Stimulated activated CD4-positive, alpha-beta T cell treated with anti-CD3 and anti-CD28 coated beads, Interleukin-4, amount 100 ng/mL, for 1 hour (primary cell): ENCODE data around the gene RAB26.
"Not testable (repeated sequence)": the region's sequence is repeated elsewhere in the genome, so short reads cannot be mapped to it uniquely, and the experiment has no call there.

Experiments used
- DNase-seq: peaks from one replicate; pipeline ENCODE4 v3.0.0-alpha.2; 2020

The RAB26 gene

GRCh38 chr16:2147981-2148671 is at the start of gene RAB26:
RAB26 (plus strand) TSS chr16:2148625; CDS start chr16:2148784, 159 bp downstream.
- DNase-seq, result peak; percentile 59

GRCh38 chr16:2101581-2101980 is 46.8 kb upstream of the RAB26 start:
- DNase-seq, result not testable (repeated sequence)

DNA sequence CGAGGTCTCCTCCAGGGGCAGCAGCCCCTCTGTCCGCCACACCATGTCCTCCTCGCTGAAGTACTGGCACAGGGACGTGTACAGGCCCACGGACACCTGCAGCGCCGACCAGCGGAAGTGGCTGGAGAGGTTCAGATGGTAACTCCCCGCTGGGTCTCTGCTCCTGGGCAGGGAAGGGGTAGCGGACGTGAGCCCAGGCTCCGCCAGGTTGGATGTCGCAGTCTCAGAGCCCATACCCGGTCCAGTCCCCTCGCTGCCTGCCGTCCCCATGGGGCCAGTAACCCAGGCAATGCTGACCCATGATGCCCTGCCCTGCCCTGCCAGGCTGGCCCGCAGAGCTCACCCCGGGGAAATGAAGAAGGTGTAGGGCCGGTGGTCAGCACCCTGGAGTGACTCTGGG is 46.0 kb upstream of the RAB26 start:
- no peak for DNase-seq

GRCh38 chr16:2104464-2104863 is 44.0 kb upstream of the RAB26 start:
- not testable (repeated sequence) for DNase-seq

GRCh38 chr16:2105291-2105690 is 43.1 kb upstream of the RAB26 start:
- DNase-seq, result not testable (repeated sequence)

DNA sequence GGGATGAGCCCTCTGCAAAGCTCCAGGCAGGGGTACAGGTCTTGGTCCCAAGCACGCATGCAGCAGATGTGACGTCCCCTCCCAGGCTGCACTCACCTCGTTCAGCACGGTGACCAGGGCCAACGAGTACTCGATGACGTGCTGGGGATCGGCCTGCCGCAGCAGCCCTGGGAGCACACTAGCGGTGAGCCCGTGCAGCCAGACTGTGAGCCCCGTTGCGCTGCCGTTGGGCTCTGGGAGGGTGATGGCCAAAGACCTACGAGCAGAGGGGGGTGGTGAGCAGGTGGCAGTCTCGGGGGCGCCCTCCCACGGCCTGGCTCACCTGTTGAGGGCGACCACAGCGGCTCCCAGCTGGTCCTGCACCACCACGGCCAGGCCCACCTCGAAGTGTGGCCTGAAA is 42.7 kb upstream of the RAB26 start:
- not testable (repeated sequence) for DNase-seq

GRCh38 chr16:2106211-2106610 is 42.2 kb upstream of the RAB26 start:
- DNase-seq, result not testable (repeated sequence)

GRCh38 chr16:2107121-2107790 is 41.2 kb upstream of the RAB26 start:
- not testable (repeated sequence) for DNase-seq

DNA sequence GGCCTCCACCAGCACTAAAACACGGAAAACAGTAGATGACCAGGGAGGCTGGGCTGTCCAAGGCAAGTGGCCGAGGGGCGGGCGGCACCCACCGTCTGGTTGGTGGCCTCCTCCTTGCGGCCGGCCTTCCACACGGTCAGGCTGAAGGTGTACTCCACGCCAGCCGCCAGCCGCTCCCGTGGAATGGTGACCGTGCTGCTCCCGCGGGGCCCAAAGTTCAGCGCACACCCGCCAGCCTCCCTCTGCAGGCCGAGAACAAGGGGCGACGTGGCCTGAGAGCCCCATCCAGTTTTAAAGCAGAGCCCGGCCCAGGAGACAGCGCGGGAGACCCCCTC is 40.7 kb upstream of the RAB26 start:
- not testable (repeated sequence) for DNase-seq

GRCh38 chr16:2108446-2109270 is 39.8 kb upstream of the RAB26 start:
- DNase-seq, result not testable (repeated sequence)

- DNase-seq, result not testable (repeated sequence)
These were observed 39.2 kb upstream of the RAB26 start for GRCh38 chr16:2109271-2109580.

DNA sequence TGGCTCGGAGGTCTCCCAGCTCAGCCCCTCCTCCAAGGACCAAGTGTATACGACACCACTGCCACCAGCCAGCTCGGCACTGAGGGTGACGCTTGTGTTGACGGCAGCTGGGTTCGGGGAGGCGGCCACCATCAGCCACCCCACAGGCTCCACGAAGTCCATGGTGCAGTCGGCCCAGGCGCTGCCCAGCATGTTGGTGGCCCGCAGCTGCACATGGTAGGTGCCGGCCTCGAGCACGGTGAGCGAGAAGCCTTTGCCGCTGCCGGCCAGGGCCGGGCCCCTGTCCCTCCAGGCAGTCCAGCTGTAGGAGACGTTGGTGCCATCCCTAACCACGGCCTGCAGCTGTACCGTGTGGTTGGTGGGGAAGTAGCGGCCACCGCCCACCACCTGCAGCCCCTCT is 38.6 kb upstream of the RAB26 start:
- DNase-seq, result not testable (repeated sequence)

GRCh38 chr16:2110332-2111008 is 38.0 kb upstream of the RAB26 start:
- DNase-seq, result not testable (repeated sequence)

DNA sequence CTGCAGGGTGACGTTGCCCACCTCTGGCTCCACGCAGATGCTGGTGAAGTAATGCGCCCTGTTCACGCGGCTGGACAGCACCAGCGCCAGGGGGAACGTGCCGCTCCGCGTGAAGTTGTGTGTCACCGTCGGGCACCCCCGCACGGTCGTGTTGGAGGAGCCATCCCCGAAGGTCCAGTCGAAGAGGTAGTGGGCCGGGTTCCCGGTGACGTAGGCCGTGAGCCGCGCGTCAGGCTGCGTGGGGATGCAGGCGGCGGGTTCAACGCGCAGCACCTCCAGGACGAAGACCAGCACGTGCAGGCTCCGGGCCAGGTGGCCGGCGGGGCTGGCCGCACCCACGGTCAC is 37.4 kb upstream of the RAB26 start:
- DNase-seq, result not testable (repeated sequence)

- DNase-seq, result not testable (repeated sequence)
These were observed 36.8 kb upstream of the RAB26 start for GRCh38 chr16:2111412-2112335.

- not testable (repeated sequence) for DNase-seq
These were observed 35.8 kb upstream of the RAB26 start for GRCh38 chr16:2112539-2113106.

DNA sequence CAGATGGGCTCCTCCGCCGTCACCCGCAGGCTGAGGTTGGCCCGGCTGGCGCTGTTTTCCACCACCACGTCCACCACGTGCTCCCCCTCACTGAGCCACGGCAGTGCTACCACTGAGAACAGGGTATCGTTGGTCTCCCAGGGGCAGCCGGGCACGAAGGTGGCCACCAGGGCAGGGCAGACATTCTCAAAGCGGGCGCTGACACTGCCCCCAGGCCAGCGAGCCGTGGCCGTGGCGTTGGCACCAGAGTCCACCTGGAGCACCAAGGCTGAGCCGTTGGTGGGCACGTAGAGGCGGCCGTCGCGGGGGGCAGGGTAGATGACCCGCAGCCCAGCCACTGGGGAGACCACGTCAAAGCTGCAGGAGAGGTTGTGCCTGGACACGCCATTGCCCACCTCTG is 34.2 kb upstream of the RAB26 start:
- DNase-seq, result not testable (repeated sequence)

GRCh38 chr16:2114885-2115590 is 33.4 kb upstream of the RAB26 start:
- not testable (repeated sequence) for DNase-seq

DNA sequence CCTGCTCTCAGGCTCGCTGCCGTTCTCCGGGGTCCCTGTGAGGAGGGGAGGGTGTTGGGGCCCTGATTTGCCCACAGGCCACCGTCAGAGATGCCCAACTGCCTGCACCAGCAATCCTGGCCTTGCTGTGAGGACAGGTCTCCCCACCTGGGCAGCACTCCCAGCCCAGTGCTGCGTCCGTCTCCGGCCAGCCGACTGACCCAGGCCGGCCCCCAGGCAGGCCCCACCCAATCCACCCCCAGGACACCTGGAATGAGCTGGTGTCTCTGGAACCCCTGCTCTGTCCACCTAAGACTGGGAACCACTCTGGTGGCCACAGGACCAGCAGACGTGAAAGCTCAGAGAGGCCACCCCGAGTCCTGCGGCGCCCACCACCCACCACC is 32.8 kb upstream of the RAB26 start:
- DNase-seq, result no peak

- not testable (repeated sequence) for DNase-seq
These were observed 32.0 kb upstream of the RAB26 start for GRCh38 chr16:2116428-2116827.

DNA sequence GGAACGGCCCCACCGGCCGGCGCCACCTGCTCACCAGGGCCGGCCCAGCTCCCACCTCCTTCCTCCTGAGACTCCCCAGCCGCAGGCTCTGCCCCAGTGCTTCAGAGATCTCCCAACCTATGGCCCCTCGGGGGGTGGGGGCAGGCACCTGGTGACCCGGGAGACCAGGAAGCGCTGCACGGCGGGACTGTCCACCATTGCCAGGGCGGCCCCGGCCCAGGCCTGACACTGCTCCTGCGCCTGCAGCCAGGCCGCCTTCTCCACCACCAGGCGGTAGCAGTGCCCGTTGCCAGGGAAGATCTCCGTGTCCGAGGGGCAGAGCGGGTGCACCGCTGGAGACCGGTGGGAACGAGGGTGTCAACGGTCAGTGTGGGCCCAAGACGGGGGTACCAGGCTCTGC is 31.1 kb upstream of the RAB26 start:
- not testable (repeated sequence) for DNase-seq
